ENCODE data around the gene ZNHIT3. TPM values are rescaled to one million over a fixed set of nuclear protein-coding genes. Genes with fewer than 3 reads are reported as not detected.

The ZNHIT3 gene
- total RNA-seq, 4 donors from 2014 or later, result 21.0 to 31.5 (median 26.8) TPM

GRCh38 chr17:36525113-36525512 lies 38.6 kb downstream of the ZNHIT3 start:
- peaks cover 2 to 96% (median 8%) of the 10 kb centered on the region in 3 donors for H3K36me3 ChIP-seq
- TF ChIP-seq CTCF (IDR thresholded peaks at IDR 0.05) (no peak), EP300 (IDR thresholded peaks at IDR 0.05) (no peak), POLR2A (IDR thresholded peaks at IDR 0.05) (no peak)
- H3K9me3 ChIP-seq, result no peaks in the 10 kb centered on the region

GRCh38 chr17:36525888-36526287 lies 39.4 kb downstream of the ZNHIT3 start:
- H3K4me3 ChIP-seq, result no peak overlapping the region
- no peak for DNase-seq (ENCODE audit: low spot score in 2 of 2)
- no peaks in the 10 kb centered on the region for H3K9me3 ChIP-seq
- WGBS, 2 donors, result 89 to 94% methylated on average over 6 of the region's 6 CpGs
- H3K27ac ChIP-seq, result no peak overlapping the region
- H3K4me1 ChIP-seq, result no peaks in the 10 kb centered on the region
- H3K36me3 ChIP-seq, result peaks cover 2 to 95% (median 8%) of the 10 kb centered on the region in 3 donors
- H3K27me3 ChIP-seq, result no peaks in the 10 kb centered on the region
- no peak for TF ChIP-seq CTCF (IDR thresholded peaks at IDR 0.05)
- no peak for TF ChIP-seq POLR2A (IDR thresholded peaks at IDR 0.05)

More at GRCh38 chr17:36525113-36525512, 38.6 kb downstream of the ZNHIT3 start:
- 67 to 82% methylated on average over 2 of the region's 2 CpGs for WGBS, 2 donors
- Histone ChIP-seq H3K27me3 (no peaks in the 10 kb centered on the region), H3K4me3 (no peak overlapping the region), H3K27ac (no peak overlapping the region), H3K4me1 (no peaks in the 10 kb centered on the region)
- DNase-seq (ENCODE audit: low spot score in 2 of 2), result no peak

GRCh38 chr17:36527621-36528250 lies 41.3 kb downstream of the ZNHIT3 start:
- no peak overlapping the region for H3K27ac ChIP-seq
- H3K4me1 ChIP-seq, result no peaks in the 10 kb centered on the region
- TF ChIP-seq POLR2A (IDR thresholded peaks at IDR 0.05), result no peak
- no peak for TF ChIP-seq CTCF (IDR thresholded peaks at IDR 0.05)
- no peak for TF ChIP-seq EP300 (IDR thresholded peaks at IDR 0.05)
- 99 to 100% methylated on average over 6 to 7 of the region's 7 CpGs for WGBS, 2 donors
- H3K4me3 ChIP-seq, result no peak overlapping the region
- H3K9me3 ChIP-seq, result no peaks in the 10 kb centered on the region
- H3K27me3 ChIP-seq, result no peaks in the 10 kb centered on the region
- DNase-seq (ENCODE audit: low spot score in 2 of 2), result no peak
- H3K36me3 ChIP-seq, result peaks cover 2 to 99% (median 8%) of the 10 kb centered on the region in 3 donors

GRCh38 chr17:36529121-36529520 lies 42.6 kb downstream of the ZNHIT3 start:
- H3K9me3 ChIP-seq, result no peaks in the 10 kb centered on the region
- peaks cover 0 to 91% (median 8%) of the 10 kb centered on the region in 3 donors for H3K36me3 ChIP-seq
- TF ChIP-seq EP300 (IDR thresholded peaks at IDR 0.05) (no peak), CTCF (IDR thresholded peaks at IDR 0.05) (no peak), POLR2A (IDR thresholded peaks at IDR 0.05) (no peak)
- no peak overlapping the region for H3K27ac ChIP-seq
- no peaks in the 10 kb centered on the region for H3K27me3 ChIP-seq
- peaks cover 0 to 7% (median 3%) of the 10 kb centered on the region in 4 donors for H3K4me1 ChIP-seq
- no peak overlapping the region for H3K4me3 ChIP-seq
- DNase-seq (ENCODE audit: low spot score in 2 of 2), result no peak

- Histone ChIP-seq H3K4me1 (peaks cover 0 to 19% (median 8%) of the 10 kb centered on the region in 4 donors), H3K27ac (no peak overlapping the region), H3K27me3 (no peaks in the 10 kb centered on the region), H3K9me3 (no peaks in the 10 kb centered on the region), H3K4me3 (no peak overlapping the region), H3K36me3 (peaks cover 0 to 63% (median 4%) of the 10 kb centered on the region in 3 donors)
- 93 to 94% methylated on average over 2 of the region's 2 CpGs for WGBS, 2 donors
- DNase-seq (ENCODE audit: low spot score in 2 of 2), result no peak
- TF ChIP-seq EP300 (IDR thresholded peaks at IDR 0.05) (no peak), CTCF (IDR thresholded peaks at IDR 0.05) (no peak), POLR2A (IDR thresholded peaks at IDR 0.05) (no peak)
Measured at GRCh38 chr17:36532435-36532975, 46.0 kb downstream of the ZNHIT3 start.

All from tibial nerve (tissue), 4 donors.